ENCODE results near the gene ZNF205. TPM values are rescaled to one million over a fixed set of nuclear protein-coding genes. Genes with fewer than 3 reads are reported as not detected.

The ZNF205 gene
- total RNA-seq, 1 donor from 2014 or later, result not detected

DNA sequence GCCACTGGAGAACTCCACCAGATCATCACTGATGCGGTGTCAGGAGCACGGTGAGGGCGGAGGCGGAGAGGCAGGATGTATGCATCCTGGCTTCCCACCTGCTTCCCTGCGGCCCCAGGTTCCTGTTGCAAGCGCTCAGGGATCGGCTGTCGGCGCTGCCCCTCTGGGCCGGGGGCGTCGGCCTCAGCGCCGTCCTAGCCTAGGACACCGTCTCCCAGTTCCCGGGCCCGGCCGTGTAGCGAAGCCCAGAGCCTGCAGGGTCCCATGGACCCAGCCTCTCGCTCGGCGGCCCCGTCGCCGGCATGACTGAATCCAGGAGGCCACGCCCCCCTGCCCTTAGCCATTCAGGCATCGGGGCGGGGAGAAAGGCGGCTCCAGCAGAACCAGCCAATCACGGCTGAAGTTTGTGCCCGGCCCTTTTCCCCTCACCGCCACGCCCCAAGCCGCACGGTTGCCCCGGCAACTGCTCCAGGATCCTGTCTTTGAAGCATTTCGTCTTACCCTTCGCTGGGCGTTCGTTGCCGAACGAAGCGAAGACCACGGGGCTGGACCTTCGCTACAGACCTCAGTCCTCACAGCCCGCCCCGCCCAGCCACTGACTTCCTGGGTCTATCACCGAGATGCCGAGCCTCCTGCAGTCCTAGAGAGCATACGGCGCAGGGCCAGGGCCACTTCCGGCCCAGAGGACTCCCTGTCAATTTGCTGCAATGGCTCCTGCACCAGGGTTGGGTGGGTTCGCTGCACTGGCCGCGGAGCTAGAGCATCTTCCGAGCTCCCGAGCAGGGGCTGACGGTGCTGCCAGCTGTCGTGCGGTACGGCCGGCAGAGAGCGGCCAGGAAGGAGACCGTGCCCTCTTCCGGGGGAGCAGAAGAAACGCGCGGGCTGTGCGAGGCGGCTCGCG, 11.8 kb downstream of the ZNF205 start:
- Mint-ChIP-seq H3K4me1 (peaks cover 35% of the 10 kb centered on the region), H3K27me3 (no peaks in the 10 kb centered on the region), H3K4me3 (peak overlapping the region; percentile 98), H3K36me3 (ENCODE audit: low read depth) (peaks cover 5% of the 10 kb centered on the region), H3K9me3 (no peaks in the 10 kb centered on the region), H3K27ac (peak overlapping the region; percentile 96)
- ATAC-seq (ENCODE audit: low read depth) (peak; percentile 90), DNase-seq (peak; percentile 93)
- intact Hi-C loops (cut with micrococcal nuclease), result loop anchor here (1.0 to 5.0 kb wide), 4 partner anchors 10 to 102 kb away; partner anchors contain the start of genes HCFC1R1, THOC6 and TNFRSF12A
- ChIA-PET CTCF (interaction anchor here (1.0 to 1.2 kb wide), 3 partner anchors 11 to 29 kb away, joined by 3 to 7 read pairs (median 3); partner anchors contain the start of gene ZNF213), POLR2A (interaction anchor here (0.6 to 3.0 kb wide), 8 partner anchors 10 to 122 kb away, joined by 3 to 18 read pairs (median 6); partner anchors contain the start of gene ZNF213)
- TF ChIP-seq, protein P1, sequence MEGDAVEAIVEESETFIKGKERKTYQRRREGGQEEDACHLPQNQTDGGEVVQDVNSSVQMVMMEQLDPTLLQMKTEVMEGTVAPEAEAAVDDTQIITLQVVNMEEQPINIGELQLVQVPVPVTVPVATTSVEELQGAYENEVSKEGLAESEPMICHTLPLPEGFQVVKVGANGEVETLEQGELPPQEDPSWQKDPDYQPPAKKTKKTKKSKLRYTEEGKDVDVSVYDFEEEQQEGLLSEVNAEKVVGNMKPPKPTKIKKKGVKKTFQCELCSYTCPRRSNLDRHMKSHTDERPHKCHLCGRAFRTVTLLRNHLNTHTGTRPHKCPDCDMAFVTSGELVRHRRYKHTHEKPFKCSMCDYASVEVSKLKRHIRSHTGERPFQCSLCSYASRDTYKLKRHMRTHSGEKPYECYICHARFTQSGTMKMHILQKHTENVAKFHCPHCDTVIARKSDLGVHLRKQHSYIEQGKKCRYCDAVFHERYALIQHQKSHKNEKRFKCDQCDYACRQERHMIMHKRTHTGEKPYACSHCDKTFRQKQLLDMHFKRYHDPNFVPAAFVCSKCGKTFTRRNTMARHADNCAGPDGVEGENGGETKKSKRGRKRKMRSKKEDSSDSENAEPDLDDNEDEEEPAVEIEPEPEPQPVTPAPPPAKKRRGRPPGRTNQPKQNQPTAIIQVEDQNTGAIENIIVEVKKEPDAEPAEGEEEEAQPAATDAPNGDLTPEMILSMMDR (IDR thresholded peaks at IDR 0.05), result no peak

DNA sequence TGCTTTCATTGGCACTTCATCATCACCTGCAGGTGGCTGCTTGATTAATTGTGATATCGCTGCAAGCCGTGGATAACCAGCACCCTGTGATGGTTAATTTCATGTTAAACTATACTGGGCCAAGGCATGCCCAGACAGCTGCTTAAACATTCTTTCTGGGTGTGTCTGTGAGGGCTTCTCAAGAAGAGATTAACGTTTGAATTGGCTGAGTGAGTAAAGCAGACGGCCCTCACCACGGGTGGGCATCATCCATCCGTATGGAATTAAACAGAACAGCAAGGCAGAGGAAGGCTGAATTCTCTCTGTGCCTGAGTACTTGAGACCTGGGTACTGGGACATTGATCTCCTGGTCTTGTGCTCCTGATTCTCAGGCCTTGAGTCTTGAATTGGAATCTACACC, 15.4 kb downstream of the ZNF205 start:
- TF ChIP-seq, protein P1 (IDR thresholded peaks at IDR 0.05), result no peak
- Mint-ChIP-seq H3K4me1 (peaks cover 41% of the 10 kb centered on the region), H3K36me3 (ENCODE audit: low read depth) (peaks cover 17% of the 10 kb centered on the region), H3K4me3 (no peak overlapping the region), H3K27me3 (no peaks in the 10 kb centered on the region), H3K27ac (no peak overlapping the region), H3K9me3 (no peaks in the 10 kb centered on the region)
- intact Hi-C loops (cut with micrococcal nuclease), result no loop called here
- ChIA-PET CTCF (interaction anchor here (1.1 to 9.2 kb wide), 5 partner anchors 26 to 96 kb away, joined by 3 to 87 read pairs (median 56); no protein-coding TSS in a partner anchor), POLR2A (interaction anchor here (2.6 to 3.9 kb wide), 4 partner anchors 21 to 69 kb away, joined by 17 to 34 read pairs (median 27); partner anchors contain the start of gene ZSCAN10)
- no peak for ATAC-seq (ENCODE audit: low read depth)
- no peak for DNase-seq

DNA sequence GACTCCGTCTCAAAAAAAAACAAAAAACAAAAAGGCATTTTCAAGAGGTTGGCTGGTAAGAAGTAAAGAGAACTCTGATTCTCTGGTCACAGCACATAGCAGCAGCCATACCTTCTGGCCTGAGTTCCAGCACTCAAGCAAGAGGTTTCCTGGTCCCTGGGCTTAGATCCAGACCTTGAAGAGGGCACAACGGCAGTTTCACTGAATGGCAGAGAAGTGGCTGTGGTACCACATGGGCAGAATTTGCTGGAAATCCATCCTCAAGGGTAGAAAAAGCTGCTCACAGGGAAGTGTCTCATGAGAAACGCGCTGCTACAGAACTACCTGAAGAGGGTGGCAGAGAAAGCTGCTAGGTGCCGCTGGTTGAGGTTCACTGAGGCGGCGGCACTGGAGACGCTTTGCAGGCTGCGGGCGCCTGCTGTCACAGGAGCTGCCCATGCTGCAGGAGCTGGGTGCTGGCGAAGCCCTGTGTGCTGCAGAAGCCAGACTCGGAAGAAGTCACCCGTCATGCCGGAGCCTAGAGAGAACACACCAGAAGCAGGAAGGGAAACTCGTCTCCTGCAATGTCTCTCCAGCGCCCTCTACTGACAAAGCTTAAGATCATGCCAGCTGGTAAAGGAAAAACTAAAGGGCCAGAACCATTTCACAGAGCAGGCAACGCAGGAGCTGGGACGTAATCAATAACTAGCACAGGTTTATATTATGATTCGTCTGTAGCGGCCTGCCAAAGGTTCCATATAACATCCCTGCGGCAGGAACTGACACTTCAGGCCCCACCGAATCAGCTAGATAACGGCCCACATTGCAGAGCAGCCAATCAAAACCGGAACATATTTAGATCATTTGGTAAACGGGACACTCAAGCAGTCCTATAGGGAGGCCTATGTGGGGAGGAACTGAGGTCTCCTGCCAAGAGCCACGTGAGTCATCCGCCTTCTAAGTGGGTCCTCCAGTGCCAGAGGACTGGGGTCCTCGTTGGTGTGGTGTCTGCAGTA, 17.0 kb downstream of the ZNF205 start:
- peaks cover 22% of the 10 kb centered on the region for H3K36me3 Mint-ChIP-seq (ENCODE audit: low read depth)
- DNase-seq (peak; percentile 55), ATAC-seq (ENCODE audit: low read depth) (peak; percentile 71)
- H3K4me3 Mint-ChIP-seq, result peak overlapping the region; percentile 92
- intact Hi-C loops (cut with micrococcal nuclease), result loop anchor here (1.0 kb wide), 6 partner anchors 23 to 98 kb away; no protein-coding TSS in a partner anchor
- TF ChIP-seq, protein P1 (IDR thresholded peaks at IDR 0.05), result peak; percentile 95
- peak overlapping the region; percentile 89 for H3K27ac Mint-ChIP-seq
- POLR2A ChIA-PET, result interaction anchor here (0.6 to 3.9 kb wide), 16 partner anchors 12 to 190 kb away, joined by 3 to 34 read pairs (median 5); partner anchors contain the start of genes HCFC1R1, THOC6 and ZSCAN10
- no peaks in the 10 kb centered on the region for H3K9me3 Mint-ChIP-seq
- no peaks in the 10 kb centered on the region for H3K27me3 Mint-ChIP-seq
- H3K4me1 Mint-ChIP-seq, result peaks cover 43% of the 10 kb centered on the region
- CTCF ChIA-PET, result interaction anchor here (0.7 to 9.2 kb wide), 32 partner anchors 12 to 370 kb away, joined by 3 to 87 read pairs (median 5); partner anchors contain the start of genes IL32 and MMP25

DNA sequence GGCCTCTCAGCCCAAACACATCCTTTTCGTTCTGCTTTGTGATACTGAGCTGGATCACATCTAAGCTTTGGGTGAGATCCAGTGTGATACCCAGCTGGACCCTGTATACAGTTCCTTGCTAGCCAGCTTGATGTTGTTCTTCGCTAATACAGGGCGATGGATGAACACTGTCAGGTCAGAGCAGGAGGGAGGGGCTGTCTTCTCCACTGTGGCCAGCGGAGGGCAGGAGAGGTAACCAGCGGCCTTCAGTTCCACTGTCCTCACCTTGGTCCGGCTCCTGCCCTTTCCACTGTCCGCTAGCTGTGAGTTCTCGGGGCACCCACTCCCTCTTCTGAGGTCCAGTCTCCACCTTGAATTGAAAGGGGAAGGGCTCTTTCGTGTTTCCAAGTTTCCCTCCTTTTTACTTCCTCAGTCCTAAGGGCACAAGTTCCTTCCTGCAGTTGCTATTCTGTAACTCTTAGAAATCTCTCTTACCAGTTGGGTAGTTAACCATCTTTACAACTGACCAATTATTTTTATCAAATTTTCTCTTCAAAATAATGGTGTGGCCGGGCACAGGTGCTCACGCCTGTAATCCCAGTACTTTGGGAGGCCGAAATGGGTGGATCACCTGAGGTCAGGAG, 19.5 kb downstream of the ZNF205 start:
- TF ChIP-seq, protein P1 (IDR thresholded peaks at IDR 0.05), result no peak

More for the DNA sequence above, 19.5 kb downstream of the ZNF205 start:
- intact Hi-C loops (cut with micrococcal nuclease), result no loop called here
- CTCF ChIA-PET, result interaction anchor here (0.9 to 9.2 kb wide), 7 partner anchors 10 to 101 kb away, joined by 3 to 87 read pairs (median 4); no protein-coding TSS in a partner anchor
- Mint-ChIP-seq H3K27ac (no peak overlapping the region), H3K4me1 (peaks cover 44% of the 10 kb centered on the region), H3K36me3 (ENCODE audit: low read depth) (peaks cover 24% of the 10 kb centered on the region), H3K9me3 (no peaks in the 10 kb centered on the region), H3K4me3 (no peak overlapping the region), H3K27me3 (no peaks in the 10 kb centered on the region)
- no peak for DNase-seq
- no peak for ATAC-seq (ENCODE audit: low read depth)
- POLR2A ChIA-PET, result interaction anchor here (0.6 to 2.4 kb wide), 4 partner anchors 18 to 151 kb away, joined by 3 to 7 read pairs (median 5); partner anchors contain the start of gene ZNF263

Data from activated B cell treated with CpG ODN at 0.5 μM for 24 hours (primary cell).